CD4-positive, alpha-beta T cell treated with Interleukin-6 at 100 ng/mL for 8 hours (primary cell): Measurements from ENCODE around the gene PCDHA11.
"Not testable (repeated sequence)": the region's sequence is repeated elsewhere in the genome, so short reads cannot be mapped to it uniquely, and the experiment has no call there.

Experiments
- DNase-seq: peaks from one replicate; pipeline ENCODE4 v3.0.0-alpha.2; 2020; ENCODE audit warnings: mixed read lengths, low spot score

Gene PCDHA11, protein sequence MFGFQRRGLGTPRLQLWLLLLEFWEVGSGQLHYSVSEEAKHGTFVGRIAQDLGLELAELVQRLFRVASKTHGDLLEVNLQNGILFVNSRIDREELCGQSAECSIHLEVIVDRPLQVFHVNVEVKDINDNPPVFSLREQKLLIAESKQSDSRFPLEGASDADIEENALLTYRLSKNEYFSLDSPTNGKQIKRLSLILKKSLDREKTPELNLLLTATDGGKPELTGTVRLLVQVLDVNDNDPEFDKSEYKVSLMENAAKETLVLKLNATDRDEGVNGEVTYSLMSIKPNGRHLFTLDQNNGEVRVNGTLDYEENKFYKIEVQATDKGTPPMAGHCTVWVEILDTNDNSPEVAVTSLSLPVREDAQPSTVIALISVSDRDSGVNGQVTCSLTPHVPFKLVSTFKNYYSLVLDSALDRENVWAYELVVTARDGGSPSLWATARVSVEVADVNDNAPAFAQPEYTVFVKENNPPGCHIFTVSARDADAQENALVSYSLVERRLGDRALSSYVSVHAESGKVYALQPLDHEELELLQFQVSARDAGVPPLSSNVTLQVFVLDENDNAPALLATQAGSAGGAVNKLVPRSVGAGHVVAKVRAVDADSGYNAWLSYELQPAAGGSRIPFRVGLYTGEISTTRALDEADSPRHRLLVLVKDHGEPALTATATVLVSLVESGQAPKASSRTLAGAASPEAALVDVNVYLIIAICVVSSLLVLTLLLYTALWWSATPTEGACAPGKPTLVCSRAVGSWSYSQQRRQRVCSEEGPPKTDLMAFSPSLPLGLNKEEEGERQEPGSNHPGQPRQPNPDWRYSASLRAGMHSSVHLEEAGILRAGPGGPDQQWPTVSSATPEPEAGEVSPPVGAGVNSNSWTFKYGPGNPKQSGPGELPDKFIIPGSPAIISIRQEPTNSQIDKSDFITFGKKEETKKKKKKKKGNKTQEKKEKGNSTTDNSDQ

DNA sequence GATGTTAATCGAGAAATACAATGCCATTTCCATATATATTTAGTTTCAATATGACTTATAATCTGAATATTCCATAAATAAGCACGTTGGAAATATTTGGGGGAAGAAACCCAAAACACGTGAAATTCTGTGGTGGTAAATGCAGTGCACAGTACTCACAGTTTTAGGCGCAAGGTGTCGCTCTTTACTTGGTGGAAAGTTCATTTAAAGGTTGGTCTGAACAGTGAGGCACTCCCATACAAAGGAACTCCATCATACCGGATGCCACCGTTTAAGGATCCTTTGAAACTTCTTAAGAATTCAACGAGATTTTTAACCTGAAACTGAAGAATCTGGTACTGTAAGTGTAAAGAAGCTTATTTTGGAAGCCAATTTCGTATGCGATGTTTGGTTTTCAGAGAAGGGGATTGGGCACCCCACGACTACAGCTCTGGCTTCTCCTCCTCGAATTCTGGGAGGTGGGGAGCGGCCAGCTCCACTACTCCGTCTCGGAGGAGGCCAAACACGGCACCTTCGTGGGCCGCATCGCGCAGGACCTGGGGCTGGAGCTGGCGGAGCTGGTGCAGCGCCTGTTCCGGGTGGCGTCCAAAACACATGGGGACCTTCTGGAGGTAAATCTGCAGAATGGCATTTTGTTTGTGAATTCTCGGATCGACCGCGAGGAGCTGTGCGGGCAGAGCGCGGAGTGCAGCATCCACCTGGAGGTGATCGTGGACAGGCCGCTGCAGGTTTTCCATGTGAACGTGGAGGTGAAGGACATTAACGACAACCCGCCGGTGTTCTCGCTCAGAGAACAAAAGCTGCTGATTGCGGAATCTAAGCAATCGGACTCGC is at the start of gene PCDHA11:
Gene PCDHA11 (plus strand): TSS at position 237 of the 834 bp plus-strand sequence. CDS start 147 bp downstream, at position 384.
- DNase-seq: no peak

DNA sequence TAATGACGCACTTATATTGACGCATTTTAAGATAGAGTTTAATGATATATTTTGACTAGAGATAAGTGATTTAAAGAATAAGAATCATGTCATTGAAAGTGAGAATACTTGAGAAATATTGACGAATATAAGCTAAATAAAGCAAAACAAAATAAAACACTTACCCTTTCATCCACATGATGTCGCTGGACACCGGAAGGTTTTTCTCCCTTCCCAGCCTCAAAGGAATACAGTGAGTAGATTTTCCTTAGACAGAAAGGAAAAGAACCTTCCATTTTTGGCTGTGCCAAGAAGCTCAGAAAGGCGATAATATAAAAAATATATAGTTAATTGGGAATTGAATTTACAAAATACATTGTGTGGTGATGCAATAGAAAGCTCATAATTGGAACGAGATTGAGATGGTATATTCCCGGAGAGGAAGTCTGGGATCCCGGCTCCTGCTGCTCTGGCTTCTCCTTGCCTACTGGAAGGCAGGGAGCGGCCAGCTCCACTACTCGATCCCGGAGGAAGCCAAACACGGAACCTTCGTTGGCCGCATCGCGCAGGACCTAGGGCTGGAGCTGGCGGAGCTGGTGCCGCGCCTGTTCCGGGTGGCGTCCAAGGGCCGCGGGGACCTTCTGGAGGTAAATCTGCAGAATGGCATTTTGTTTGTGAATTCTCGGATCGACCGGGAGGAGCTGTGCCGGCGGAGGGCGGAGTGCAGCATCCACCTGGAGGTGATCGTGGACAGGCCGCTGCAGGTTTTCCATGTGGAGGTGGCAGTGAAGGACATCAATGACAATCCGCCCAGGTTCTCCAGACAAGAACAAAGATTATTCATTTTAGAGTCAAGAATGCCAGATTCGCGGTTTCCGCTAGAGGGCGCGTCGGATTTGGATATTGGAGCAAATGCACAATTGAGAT is 47.1 kb upstream of the PCDHA11 start, which contains the start of gene PCDHA5:
Gene PCDHA5 (plus strand): TSS at position 239 of the 906 bp plus-strand sequence.
- DNase-seq: no peak

DNA sequence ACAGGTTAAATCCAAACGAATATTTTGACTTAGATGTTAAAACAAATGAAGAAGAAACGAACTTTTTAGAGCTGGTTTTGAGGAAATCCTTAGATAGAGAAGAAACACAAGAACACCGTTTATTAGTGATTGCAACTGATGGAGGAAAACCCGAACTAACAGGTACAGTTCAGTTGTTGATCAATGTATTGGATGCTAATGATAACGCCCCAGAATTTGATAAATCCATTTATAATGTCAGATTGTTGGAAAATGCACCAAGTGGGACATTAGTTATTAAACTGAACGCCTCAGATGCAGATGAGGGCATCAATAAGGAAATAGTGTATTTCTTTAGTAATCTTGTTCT is 46.5 kb upstream of the PCDHA11 start:
- DNase-seq: no peak

DNA sequence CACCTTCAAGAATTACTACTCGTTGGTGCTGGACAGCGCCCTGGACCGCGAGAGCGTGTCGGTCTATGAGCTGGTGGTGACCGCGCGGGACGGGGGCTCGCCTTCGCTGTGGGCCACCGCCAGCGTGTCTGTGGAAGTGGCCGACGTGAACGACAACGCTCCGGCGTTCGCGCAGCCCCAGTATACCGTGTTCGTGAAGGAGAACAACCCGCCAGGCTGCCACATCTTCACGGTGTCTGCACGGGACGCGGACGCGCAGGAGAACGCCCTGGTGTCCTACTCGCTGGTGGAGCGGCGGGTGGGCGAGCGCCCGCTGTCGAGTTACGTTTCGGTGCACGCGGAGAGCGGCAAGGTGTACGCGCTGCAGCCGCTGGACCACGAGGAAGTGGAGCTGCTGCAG is 45.8 kb upstream of the PCDHA11 start:
- DNase-seq: not testable (repeated sequence)

DNA sequence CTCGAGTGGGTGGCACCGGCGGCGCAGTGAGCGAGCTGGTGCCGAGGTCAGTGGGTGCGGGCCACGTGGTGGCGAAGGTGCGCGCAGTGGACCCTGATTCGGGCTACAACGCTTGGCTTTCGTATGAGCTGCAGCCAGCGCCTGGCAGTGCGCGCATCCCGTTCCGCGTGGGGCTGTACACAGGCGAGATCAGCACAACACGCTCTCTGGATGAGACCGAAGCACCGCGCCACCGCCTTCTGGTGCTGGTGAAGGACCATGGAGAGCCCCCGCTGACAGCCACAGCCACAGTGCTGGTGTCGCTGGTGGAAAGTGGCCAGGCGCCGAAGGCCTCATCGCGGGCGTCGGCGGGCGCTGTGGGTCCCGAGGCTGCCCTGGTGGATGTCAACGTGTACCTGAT is 45.3 kb upstream of the PCDHA11 start:
- no peak for DNase-seq

DNA sequence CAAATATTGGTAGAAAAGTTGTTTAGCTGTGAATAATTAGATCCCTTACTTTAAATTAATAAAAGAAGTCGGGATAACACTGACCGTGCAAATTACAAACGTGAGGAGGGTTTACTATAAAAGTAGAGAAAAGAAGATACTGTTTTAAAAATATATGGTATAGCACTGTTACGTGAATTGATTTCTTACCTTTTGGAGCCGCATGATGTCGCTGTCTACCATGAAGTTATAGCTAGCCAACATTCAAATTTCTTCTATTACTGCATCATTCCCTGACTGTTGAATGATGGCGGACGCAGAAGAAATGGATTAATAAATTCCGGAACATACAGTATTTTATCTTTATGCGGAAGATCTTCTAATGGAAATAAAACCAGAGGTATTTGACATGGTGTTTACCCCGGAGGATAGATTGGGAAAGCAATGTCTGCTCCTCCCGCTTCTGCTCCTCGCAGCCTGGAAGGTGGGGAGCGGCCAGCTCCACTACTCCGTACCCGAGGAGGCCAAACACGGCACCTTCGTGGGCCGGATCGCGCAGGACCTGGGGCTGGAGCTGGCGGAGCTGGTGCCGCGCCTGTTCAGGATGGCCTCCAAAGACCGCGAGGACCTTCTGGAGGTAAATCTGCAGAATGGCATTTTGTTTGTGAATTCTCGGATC is 40.9 kb upstream of the PCDHA11 start, which contains the start of gene PCDHA6:
Gene PCDHA6 (plus strand): TSS at position 257 of the 658 bp plus-strand sequence. CDS start 132 bp downstream, at position 389.
- no peak for DNase-seq

DNA sequence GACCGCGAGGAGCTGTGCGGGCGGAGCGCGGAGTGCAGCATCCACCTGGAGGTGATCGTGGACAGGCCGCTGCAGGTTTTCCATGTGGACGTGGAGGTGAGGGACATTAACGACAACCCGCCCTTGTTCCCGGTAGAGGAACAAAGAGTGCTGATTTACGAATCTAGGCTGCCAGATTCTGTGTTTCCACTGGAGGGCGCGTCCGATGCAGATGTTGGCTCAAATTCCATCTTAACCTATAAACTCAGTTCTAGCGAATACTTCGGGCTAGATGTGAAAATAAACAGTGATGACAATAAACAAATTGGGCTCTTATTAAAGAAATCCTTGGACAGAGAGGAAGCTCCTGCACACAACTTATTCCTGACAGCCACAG is 40.4 kb upstream of the PCDHA11 start:
- DNase-seq: no peak

DNA sequence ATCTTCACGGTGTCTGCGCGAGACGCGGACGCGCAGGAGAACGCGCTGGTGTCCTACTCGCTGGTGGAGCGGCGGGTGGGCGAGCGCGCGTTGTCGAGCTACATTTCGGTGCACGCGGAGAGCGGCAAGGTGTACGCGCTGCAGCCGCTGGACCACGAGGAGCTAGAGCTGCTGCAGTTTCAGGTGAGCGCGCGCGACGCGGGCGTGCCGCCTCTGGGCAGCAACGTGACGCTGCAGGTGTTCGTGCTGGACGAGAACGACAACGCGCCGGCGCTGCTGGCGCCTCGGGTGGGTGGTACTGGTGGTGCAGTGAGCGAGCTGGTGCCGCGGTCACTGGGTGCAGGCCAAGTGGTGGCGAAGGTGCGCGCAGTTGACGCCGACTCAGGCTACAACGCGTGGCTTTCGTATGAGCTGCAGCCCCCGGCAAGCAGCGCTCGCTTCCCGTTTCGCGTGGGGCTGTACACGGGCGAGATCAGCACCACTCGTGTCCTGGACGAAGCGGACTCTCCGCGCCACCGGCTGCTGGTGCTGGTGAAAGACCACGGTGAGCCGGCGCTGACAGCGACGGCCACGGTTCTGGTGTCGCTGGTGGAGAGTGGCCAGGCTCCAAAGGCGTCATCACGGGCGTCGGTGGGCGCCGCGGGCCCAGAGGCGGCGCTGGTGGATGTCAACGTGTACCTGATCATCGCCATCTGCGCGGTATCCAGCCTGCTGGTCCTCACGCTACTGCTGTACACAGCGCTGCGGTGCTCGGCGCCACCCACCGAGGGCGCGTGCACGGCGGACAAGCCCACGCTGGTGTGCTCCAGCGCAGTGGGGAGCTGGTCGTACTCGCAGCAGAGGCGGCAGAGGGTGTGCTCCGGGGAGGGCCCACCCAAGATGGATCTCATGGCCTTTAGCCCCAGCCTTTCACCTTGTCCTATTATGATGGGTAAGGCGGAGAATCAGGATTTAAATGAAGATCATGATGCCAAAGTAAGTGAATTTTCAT is 39.0 kb upstream of the PCDHA11 start:
- DNase-seq: not testable (repeated sequence)

DNA sequence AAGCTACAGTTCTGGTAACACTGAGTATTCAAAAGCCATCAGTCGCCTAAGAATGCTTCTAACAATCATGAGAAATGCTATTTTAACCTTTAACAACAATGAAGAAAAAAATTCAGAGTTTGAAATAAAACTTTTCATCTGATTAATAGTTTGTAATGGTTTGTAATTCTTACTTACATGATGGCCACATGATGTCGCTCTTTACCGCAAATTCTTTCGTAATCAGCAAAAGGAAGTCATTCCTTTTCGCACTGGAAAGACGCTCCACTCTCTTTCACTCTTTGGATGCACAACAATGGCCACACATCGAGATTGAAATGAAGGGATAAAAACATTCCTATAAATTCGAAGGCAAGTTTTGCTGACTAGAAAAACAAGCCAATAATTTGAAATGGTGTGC is 34.8 kb upstream of the PCDHA11 start, which contains the start of gene PCDHA7:
Gene PCDHA7 (plus strand): TSS at position 277 of the 400 bp plus-strand sequence. CDS start 115 bp downstream, at position 392.
- no peak for DNase-seq

DNA sequence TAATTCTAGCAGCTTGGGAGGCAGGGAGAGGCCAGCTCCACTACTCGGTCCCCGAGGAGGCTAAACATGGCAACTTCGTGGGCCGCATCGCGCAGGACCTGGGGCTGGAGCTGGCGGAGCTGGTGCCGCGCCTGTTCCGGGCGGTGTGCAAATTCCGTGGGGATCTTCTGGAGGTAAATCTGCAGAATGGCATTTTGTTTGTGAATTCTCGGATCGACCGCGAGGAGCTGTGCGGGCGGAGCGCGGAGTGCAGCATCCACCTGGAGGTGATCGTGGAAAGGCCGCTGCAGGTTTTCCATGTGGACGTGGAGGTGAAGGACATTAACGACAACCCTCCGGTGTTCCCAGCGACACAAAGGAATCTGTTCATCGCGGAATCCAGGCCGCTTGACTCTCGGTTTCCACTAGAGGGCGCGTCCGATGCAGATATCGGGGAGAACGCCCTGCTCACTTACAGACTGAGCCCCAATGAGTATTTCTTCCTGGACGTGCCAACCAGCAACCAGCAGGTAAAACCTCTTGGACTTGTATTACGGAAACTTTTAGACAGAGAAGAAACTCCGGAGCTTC is 34.2 kb upstream of the PCDHA11 start:
- not testable (repeated sequence) for DNase-seq

DNA sequence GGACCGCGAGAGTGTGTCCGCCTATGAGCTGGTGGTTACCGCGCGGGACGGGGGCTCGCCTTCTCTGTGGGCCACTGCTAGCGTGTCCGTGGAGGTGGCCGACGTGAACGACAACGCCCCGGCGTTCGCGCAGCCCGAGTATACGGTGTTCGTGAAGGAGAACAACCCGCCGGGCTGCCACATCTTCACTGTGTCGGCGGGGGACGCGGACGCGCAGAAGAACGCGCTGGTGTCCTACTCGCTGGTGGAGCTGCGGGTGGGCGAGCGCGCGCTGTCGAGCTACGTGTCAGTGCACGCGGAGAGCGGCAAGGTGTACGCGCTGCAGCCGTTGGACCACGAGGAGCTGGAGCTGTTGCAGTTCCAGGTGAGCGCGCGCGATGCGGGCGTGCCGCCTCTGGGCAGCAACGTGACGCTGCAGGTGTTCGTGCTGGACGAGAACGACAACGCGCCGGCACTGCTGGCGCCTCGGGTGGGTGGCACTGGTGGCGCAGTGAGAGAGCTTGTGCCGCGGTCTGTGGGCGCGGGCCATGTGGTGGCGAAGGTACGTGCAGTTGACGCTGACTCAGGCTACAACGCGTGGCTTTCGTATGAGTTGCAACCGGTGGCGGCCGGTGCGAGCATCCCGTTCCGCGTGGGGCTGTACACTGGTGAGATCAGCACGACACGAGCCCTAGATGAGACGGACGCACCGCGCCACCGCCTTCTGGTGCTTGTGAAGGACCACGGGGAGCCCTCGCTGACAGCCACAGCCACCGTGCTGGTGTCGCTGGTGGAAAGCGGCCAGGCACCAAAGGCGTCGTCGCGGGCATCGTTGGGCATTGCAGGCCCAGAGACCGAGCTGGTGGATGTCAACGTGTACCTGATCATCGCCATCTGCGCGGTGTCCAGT is 32.9 kb upstream of the PCDHA11 start:
- no peak for DNase-seq

DNA sequence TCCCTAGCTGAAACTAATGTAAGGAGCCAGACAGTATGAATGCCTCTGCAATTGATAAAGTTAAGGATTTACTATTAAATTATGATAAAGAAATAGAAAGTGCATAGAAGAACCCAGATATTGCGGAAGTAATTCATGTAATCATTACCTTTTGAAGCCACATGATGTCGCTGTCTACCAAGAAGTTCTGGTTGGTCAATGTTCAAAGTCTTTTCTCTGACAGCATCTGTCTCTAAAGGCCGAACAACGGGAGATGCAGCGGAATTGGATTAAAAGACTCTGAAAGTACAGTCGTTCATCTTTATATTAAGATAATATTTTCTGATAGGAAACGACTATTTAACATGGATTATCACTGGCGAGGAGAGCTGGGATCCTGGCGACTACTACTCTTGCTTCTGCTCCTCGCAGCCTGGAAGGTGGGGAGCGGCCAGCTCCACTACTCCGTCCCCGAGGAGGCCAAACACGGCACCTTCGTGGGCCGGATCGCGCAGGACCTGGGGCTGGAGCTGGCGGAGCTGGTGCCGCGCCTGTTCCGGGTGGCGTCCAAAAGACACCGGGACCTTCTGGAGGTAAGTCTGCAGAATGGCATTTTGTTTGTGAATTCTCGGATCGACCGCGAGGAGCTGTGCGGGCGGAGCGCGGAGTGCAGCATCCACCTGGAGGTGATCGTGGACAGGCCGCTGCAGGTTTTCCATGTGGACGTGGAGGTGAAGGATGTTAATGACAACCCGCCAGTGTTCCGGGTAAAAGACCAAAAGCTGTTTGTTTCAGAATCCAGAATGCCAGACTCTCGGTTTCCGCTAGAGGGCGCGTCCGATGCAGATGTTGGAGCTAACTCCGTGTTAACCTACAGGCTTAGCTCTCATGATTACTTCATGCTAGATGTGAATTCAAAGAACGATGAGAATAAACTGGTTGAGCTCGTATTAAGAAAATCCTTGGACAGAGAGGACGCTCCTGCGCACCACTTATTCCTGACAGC is 27.5 kb upstream of the PCDHA11 start, which contains the start of gene PCDHA8:
Gene PCDHA8 (plus strand): TSS at position 210 of the 985 bp plus-strand sequence. CDS start 135 bp downstream, at position 345.
- DNase-seq: no peak

DNA sequence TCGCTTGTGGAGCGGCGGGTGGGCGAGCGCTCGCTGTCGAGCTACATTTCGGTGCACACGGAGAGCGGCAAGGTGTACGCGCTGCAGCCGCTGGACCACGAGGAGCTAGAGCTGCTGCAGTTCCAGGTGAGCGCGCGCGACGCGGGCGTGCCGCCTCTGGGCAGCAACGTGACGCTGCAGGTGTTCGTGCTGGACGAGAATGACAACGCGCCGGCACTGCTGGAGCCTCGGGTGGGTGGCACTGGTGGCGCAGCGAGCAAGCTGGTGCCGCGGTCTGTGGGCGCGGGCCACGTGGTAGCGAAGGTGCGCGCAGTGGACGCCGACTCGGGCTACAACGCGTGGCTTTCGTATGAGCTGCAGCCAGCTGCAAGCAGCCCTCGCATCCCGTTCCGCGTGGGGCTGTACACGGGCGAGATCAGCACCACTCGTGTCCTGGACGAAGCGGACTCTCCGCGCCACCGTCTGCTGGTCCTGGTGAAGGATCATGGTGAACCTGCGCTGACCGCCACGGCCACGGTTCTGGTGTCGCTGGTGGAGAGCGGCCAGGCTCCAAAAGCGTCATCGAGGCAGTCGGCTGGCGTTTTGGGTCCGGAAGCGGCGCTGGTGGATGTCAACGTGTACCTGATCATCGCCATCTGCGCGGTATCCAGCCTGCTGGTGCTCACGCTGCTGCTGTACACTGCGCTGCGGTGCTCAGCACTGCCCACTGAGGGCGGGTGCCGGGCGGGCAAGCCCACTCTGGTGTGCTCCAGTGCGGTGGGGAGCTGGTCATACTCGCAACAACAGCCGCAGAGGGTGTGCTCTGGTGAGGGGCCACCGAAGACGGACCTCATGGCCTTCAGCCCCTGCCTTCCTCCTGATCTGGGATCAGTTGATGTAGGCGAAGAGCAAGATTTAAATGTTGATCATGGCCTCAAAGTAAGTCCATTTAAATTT is 25.7 kb upstream of the PCDHA11 start:
- no peak for DNase-seq

DNA sequence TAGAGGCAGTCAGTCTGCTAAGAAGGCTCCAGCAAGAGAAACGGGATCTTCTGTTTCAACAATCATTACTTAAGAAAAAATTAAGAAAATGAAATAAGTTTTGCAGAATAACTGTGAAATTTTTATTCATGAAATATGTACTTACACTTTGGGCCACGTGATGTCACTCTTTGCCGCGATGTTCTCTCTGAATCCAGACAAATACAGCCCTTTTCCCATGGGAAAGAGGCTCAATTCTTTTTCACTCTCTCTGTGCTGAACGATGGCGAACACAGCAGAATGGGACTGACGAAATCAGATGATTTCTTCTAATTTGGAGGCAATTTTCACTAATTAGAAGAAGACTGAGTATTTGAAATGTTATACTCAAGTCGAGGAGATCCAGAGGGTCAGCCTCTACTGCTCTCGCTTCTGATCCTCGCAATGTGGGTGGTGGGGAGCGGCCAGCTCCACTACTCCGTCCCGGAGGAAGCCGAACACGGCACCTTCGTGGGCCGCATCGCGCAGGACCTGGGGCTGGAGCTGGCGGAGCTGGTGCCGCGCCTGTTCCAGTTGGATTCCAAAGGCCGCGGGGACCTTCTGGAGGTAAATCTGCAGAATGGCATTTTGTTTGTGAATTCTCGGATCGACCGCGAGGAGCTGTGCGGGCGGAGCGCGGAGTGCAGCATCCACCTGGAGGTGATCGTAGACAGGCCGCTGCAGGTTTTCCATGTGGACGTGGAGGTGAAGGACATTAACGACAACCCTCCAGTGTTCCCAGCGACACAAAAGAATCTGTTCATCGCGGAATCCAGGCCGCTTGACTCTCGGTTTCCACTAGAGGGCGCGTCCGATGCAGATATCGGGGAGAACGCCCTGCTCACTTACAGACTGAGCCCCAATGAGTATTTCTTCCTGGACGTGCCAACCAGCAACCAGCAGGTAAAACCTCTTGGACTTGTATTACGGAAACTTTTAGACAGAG is 20.3 kb upstream of the PCDHA11 start, which contains the start of gene PCDHA9:
Gene PCDHA9 (plus strand): TSS at position 244 of the 964 bp plus-strand sequence. CDS start 114 bp downstream, at position 358.
- DNase-seq: not testable (repeated sequence)
